Measurements from ENCODE around the gene ITGAL. TPM values are rescaled to one million over a fixed set of nuclear protein-coding genes. Genes with fewer than 3 reads are reported as not detected.

ITGAL gene
- total and polyA plus RNA-seq, 2 of the 8 experiments (the other 6 are each of a cell fraction or from before 2014, with no cell fraction given) = not detected

GRCh38 chr16:30490210-30490609, 17.7 kb downstream of the ITGAL start:
- Histone ChIP-seq H2BK5ac (ENCODE audit: low read depth, low read length) (no peak overlapping the region), H4K8ac (ENCODE audit: extremely low read depth, insufficient read depth, low read length) (no peak overlapping the region), H3K4me2 (ENCODE audit: insufficient read depth in 1 of 2, low read depth in 2 of 2, low read length in 2 of 2) (no peak overlapping the region; a peak in 1 of 4 replicates), H3K9ac (replicated peaks in 1 of 4; ENCODE audit: extremely low read depth in 1 of 4, low read depth in 3 of 4, low read length in 3 of 4) (no peak overlapping the region), H3K27ac (ENCODE audit: low read depth, low read length) (no peak overlapping the region), H2BK15ac (ENCODE audit: low read length) (no peak overlapping the region), H2BK12ac (ENCODE audit: low read depth, low read length) (no peak overlapping the region), H3K79me1 (ENCODE audit: low read depth, low read length) (no peaks in the 10 kb centered on the region), H4K20me1 (replicated peaks in 1 of 2; ENCODE audit: control insufficient read depth in 1 of 2, insufficient read depth in 2 of 2, low read length in 2 of 2) (no peaks in the 10 kb centered on the region), H2AK5ac (ENCODE audit: low read depth, low read length) (no peak overlapping the region), H3K56ac (replicated peaks; ENCODE audit: insufficient read length, low read depth, low read length) (no peak overlapping the region), H2BK20ac (ENCODE audit: low read length) (no peak overlapping the region), H3K36me3 (ENCODE audit: control insufficient read depth in 2 of 4, insufficient read depth in 4 of 4, low read length in 3 of 4) (no peaks in the 10 kb centered on the region), H2BK120ac (replicated peaks; ENCODE audit: low read depth, low read length) (no peak overlapping the region), H2AFZ (ENCODE audit: low read length) (no peak overlapping the region), H3K9me3 (ENCODE audit: insufficient read depth in 2 of 2, low read depth in 1 of 2, low read length in 1 of 2) (no peaks in the 10 kb centered on the region), H3K27me3 (replicated peaks in 1 of 4; ENCODE audit: control insufficient read depth in 3 of 4, extremely low read depth in 1 of 4, insufficient read depth in 3 of 4, low read length in 3 of 4) (peaks cover 0 to 2% (median 0%) of the 10 kb centered on the region in 4 experiments; a peak in 1 of 7 replicates), H3K14ac (ENCODE audit: insufficient read length) (no peak overlapping the region), H4K5ac (ENCODE audit: insufficient read length, low read depth, low read length) (no peak overlapping the region), H3K23ac (ENCODE audit: insufficient read length) (no peak overlapping the region), H3K4me3 (ENCODE audit: extremely low read depth in 1 of 4, insufficient read depth in 2 of 4, low read depth in 3 of 4, low read length in 4 of 4) (no peak overlapping the region), H3K79me2 (ENCODE audit: control insufficient read depth in 1 of 2, insufficient read depth in 2 of 2, low read length in 2 of 2) (no peaks in the 10 kb centered on the region), H4K91ac (replicated peaks; ENCODE audit: insufficient read length, low read length) (no peak overlapping the region), H3K18ac (ENCODE audit: extremely low read depth, low read length) (no peak overlapping the region), H3K4me1 (replicated peaks in 1 of 4; ENCODE audit: control insufficient read depth in 3 of 4, insufficient read depth in 4 of 4, low read length in 3 of 4) (peaks cover 0 to 3% (median 1%) of the 10 kb centered on the region in 4 experiments; a peak in 1 of 7 replicates), H3K4ac (replicated peaks; ENCODE audit: insufficient read length, low read depth, low read length) (no peak overlapping the region), H3K23me2 (ENCODE audit: low read depth, low read length) (no peaks in the 10 kb centered on the region)
- DNase-seq (ENCODE audit: low read depth in 1 of 2, low spot score in 2 of 2) (no peak), FAIRE-seq (no peak)
- TF ChIP-seq PHF8 (conservative IDR thresholded peaks at IDR 0.05; ENCODE audit: low read depth, low read length) (no peak), CHD1 (IDR thresholded peaks at IDR 0.05; ENCODE audit: low read depth, low read length) (no peak), ATF3 (IDR thresholded peaks at IDR 0.05; ENCODE audit: insufficient read depth, low read depth, low read length) (no peak), CTBP2 (IDR thresholded peaks at IDR 0.05; ENCODE audit: borderline replicate concordance, insufficient read depth, insufficient read length, low read length) (no peak), SAP30 (IDR thresholded peaks at IDR 0.05; ENCODE audit: insufficient read depth, insufficient replicate concordance, low read length) (no peak), POLR2AphosphoS5 (IDR thresholded peaks at IDR 0.05; ENCODE audit: low read depth, low read length) (no peak), MAX (IDR thresholded peaks at IDR 0.05) (no peak), CTCF (IDR thresholded peaks at IDR 0.05; ENCODE audit: control extremely low read depth in 1 of 3, insufficient read depth in 1 of 3, low read depth in 1 of 3, low read length in 3 of 3) (no peak), TAF1 (IDR thresholded peaks at IDR 0.05; ENCODE audit: low read depth, low read length) (no peak)
- 85% methylated on average over 6 of the region's 6 CpGs; no CpG with 5 or more reads in 1 of the 2 experiments for WGBS, 2 experiments (ENCODE audit: extremely low coverage in 1 of 2, insufficient coverage in 1 of 2, insufficient read length in 1 of 2, insufficient replicate concordance in 2 of 2, low coverage in 1 of 2, low lambda C conversion rate in 2 of 2, missing lambda C conversion rate in 1 of 2)
- CTCF ChIA-PET (ENCODE audit: partially characterized antibody) = interaction anchor here (0.6 to 2.7 kb wide), 5 partner anchors 29 to 553 kb away, joined by 3 to 12 read pairs (median 4); partner anchors contain the start of gene ZNF768
- POLR2A ChIA-PET (ENCODE audit: partially characterized antibody) = no interaction called here
